Fibroblast of mammary gland (primary cell): Measurements from ENCODE around the gene GRB14.

Experiments
- DNase-seq: peaks from one replicate; pipeline ENCODE4 v3.0.0-alpha.2; 2010; ENCODE audit warnings: low read depth
- H3K4me3 ChIP-seq: 2 replicates; pipeline ENCODE4 v1.5.1; 2011; ENCODE audit warnings: low read depth, mild to moderate bottlenecking, low read length, moderate library complexity; ENCODE audit not compliant: control insufficient read depth
- CTCF ChIP-seq: conservative IDR thresholded peaks from 2 replicates; pipeline ENCODE4 v1.5.1; 2011; ENCODE audit warnings: low read depth, low read length, inconsistent platforms; ENCODE audit not compliant: control insufficient read depth, insufficient read depth

Gene GRB14

GRCh38 chr2:164620873-164621763 is at the start of gene GRB14:
Gene GRB14 (minus strand): TSS chr2:164621482. CDS start chr2:164621309, 173 bp downstream.
- DNase-seq: peak; percentile 14
- no peak for TF ChIP-seq CTCF
- peak within 1 kb of the TSS; percentile 40 for H3K4me3 ChIP-seq

GRCh38 chr2:164669291-164669690 is 48.0 kb upstream of the GRB14 start:
- no peak overlapping the region for H3K4me3 ChIP-seq
- TF ChIP-seq CTCF: no peak
- no peak for DNase-seq

GRCh38 chr2:164667566-164667965 is 46.3 kb upstream of the GRB14 start:
- TF ChIP-seq CTCF: no peak
- DNase-seq: no peak
- H3K4me3 ChIP-seq: no peak overlapping the region

- H3K4me3 ChIP-seq: no peak overlapping the region
- no peak for TF ChIP-seq CTCF
- DNase-seq: no peak
Measured at GRCh38 chr2:164664070-164664469, 42.8 kb upstream of the GRB14 start.

- TF ChIP-seq CTCF: no peak
- no peak overlapping the region for H3K4me3 ChIP-seq
- no peak for DNase-seq
Measured at GRCh38 chr2:164662868-164663631, 41.8 kb upstream of the GRB14 start.

GRCh38 chr2:164662066-164662465 is 40.8 kb upstream of the GRB14 start:
- H3K4me3 ChIP-seq: no peak overlapping the region
- no peak for TF ChIP-seq CTCF
- DNase-seq: no peak
